Stimulated activated naive CD8-positive, alpha-beta T cell treated with anti-CD3 and anti-CD28 coated beads, Interleukin-15, amount 100 ng/mL, for 72 hours (primary cell): ENCODE results near the gene WDR6.

Experiments used
- ATAC-seq: fragments of 150-1000 bp; cut with Tn5 transposase; 2 replicates; pipeline ENCODE4 v1.10.0; 2021; ENCODE audit warnings: mild to moderate bottlenecking, moderate library complexity
- DNase-seq, 2 donors: peaks; one replicate each; pipeline ENCODE4 v3.0.0; 2021 to 2022
- H3K27ac Mint-ChIP-seq, 2 donors: one replicate each; pipeline ENCODE4 v1.8.0; 2022; ENCODE audit warnings: mild to moderate bottlenecking in 2 of 2, mixed read lengths in 2 of 2, moderate library complexity in 2 of 2
- H3K27me3 Mint-ChIP-seq: one replicate; pipeline ENCODE4 v1.8.0; 2022; ENCODE audit warnings: mixed read lengths
- H3K4me1 Mint-ChIP-seq: one replicate; pipeline ENCODE4 v1.8.0; 2022; ENCODE audit warnings: mild to moderate bottlenecking, mixed read lengths
- H3K4me3 Mint-ChIP-seq, 2 donors: one replicate each; pipeline ENCODE4 v1.8.0; 2022; ENCODE audit warnings: mild to moderate bottlenecking in 2 of 2, mixed read lengths in 2 of 2, moderate library complexity in 1 of 2
- H3K9me3 Mint-ChIP-seq, 2 donors: one replicate each; pipeline ENCODE4 v1.8.0; 2022; ENCODE audit warnings: mixed read lengths in 2 of 2

The WDR6 gene

GRCh38 chr3:49007068-49007770 is at the start of gene WDR6:
Gene WDR6 (plus strand): TSS chr3:49007391. CDS start chr3:49007432, 41 bp downstream.
- H3K4me3 Mint-ChIP-seq = peak within 1 kb of the TSS; percentile 94 to 99
- H3K9me3 Mint-ChIP-seq = no peaks in the 10 kb centered on the region
- peak; percentile 93 for ATAC-seq
- peak within 1 kb of the TSS; percentile 99 to 100 for H3K27ac Mint-ChIP-seq
- peaks cover 37% of the 10 kb centered on the region for H3K4me1 Mint-ChIP-seq
- no peaks in the 10 kb centered on the region for H3K27me3 Mint-ChIP-seq
- DNase-seq = peak; percentile 98 to 99

DNA sequence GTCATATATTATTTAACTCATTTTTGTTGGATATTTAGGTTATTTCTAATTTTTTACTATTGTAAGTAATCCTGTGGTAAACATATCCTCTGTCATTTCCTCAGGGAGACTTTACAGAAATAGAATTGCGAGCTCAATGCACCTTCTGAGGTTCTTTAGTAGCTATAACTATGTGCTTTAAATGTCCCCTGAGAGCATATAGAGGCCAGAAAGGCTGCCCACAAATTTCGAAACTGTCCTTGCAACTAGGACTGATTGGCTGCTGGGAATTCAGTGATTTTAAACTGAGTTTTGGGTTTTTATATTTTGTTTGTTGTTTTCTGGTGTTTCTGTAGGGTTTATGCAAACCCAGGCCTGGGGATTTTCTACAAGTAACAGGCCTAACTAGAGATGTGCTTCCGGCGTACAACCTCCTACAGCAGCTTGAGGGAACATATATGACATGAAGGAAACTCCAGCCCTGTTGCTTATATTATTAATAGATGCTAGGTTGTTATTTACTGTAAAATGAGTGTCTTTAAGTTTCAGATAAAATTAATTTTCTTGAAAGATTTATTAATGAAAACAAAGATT is 46.3 kb upstream of the WDR6 start:
- DNase-seq = no peak
- no peak overlapping the region for H3K27ac Mint-ChIP-seq
- H3K9me3 Mint-ChIP-seq = no peaks in the 10 kb centered on the region
- peaks cover under 1% of the 10 kb centered on the region for H3K4me1 Mint-ChIP-seq
- no peak overlapping the region for H3K4me3 Mint-ChIP-seq
- no peak for ATAC-seq
- no peaks in the 10 kb centered on the region for H3K27me3 Mint-ChIP-seq

- Mint-ChIP-seq H3K4me3 (no peak overlapping the region), H3K4me1 (peaks cover 12% of the 10 kb centered on the region), H3K27me3 (no peaks in the 10 kb centered on the region), H3K9me3 (no peaks in the 10 kb centered on the region), H3K27ac (no peak overlapping the region)
- no peak for ATAC-seq
- no peak for DNase-seq
Measured at GRCh38 chr3:48962340-48962739, 44.9 kb upstream of the WDR6 start.

GRCh38 chr3:48962939-48963338 is 44.3 kb upstream of the WDR6 start:
- peak overlapping the region in 1 of 2 donors; percentile 89 for H3K27ac Mint-ChIP-seq
- ATAC-seq (no peak), DNase-seq (no peak)
- H3K4me1 Mint-ChIP-seq = peaks cover 12% of the 10 kb centered on the region
- H3K9me3 Mint-ChIP-seq = no peaks in the 10 kb centered on the region
- no peak overlapping the region for H3K4me3 Mint-ChIP-seq
- no peaks in the 10 kb centered on the region for H3K27me3 Mint-ChIP-seq

GRCh38 chr3:48963591-48963990 is 43.6 kb upstream of the WDR6 start:
- no peak overlapping the region for H3K27ac Mint-ChIP-seq
- DNase-seq = no peak
- H3K4me1 Mint-ChIP-seq = peaks cover 12% of the 10 kb centered on the region
- no peak for ATAC-seq
- H3K9me3 Mint-ChIP-seq = no peaks in the 10 kb centered on the region
- no peak overlapping the region for H3K4me3 Mint-ChIP-seq
- no peaks in the 10 kb centered on the region for H3K27me3 Mint-ChIP-seq

DNA sequence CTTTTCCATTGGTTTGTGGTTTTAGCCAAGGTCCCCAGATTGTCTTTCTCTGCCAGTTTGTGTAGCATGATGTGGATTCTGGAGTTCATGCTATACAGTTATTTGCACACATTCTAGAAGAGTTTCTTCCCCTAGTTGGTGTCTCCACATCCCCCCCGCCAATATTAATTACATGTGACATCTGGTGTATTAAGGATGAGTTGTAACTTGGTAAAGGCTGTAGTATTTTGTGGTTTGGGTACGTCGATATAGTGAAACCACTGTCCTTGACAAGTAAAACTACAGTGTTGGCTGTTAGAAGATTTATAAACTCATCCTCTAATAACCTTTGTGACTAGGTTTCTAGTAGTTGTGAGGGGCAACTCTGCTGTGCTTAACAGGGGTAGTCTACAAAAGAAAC is 40.8 kb upstream of the WDR6 start:
- Mint-ChIP-seq H3K4me1 (peaks cover 12% of the 10 kb centered on the region), H3K9me3 (no peaks in the 10 kb centered on the region), H3K27me3 (no peaks in the 10 kb centered on the region), H3K4me3 (no peak overlapping the region), H3K27ac (peak overlapping the region in 1 of 2 donors; percentile 9)
- ATAC-seq (no peak), DNase-seq (no peak)

- Mint-ChIP-seq H3K4me1 (peaks cover 12% of the 10 kb centered on the region), H3K4me3 (no peak overlapping the region), H3K27ac (peak overlapping the region in 1 of 2 donors; percentile 3), H3K27me3 (no peaks in the 10 kb centered on the region), H3K9me3 (no peaks in the 10 kb centered on the region)
- DNase-seq = no peak
- no peak for ATAC-seq
Measured at GRCh38 chr3:48966876-48967361, 40.3 kb upstream of the WDR6 start.

- H3K4me1 Mint-ChIP-seq = peaks cover 12% of the 10 kb centered on the region
- ATAC-seq (no peak), DNase-seq (no peak)
- H3K27ac Mint-ChIP-seq = no peak overlapping the region
- H3K4me3 Mint-ChIP-seq = no peak overlapping the region
- no peaks in the 10 kb centered on the region for H3K27me3 Mint-ChIP-seq
- H3K9me3 Mint-ChIP-seq = no peaks in the 10 kb centered on the region
Measured at GRCh38 chr3:48970586-48970985, 36.6 kb upstream of the WDR6 start.

GRCh38 chr3:48974076-48974864 is 32.9 kb upstream of the WDR6 start:
- H3K27me3 Mint-ChIP-seq = no peaks in the 10 kb centered on the region
- H3K27ac Mint-ChIP-seq = peak overlapping the region; percentile 43 to 63
- H3K4me3 Mint-ChIP-seq = no peak overlapping the region
- no peaks in the 10 kb centered on the region for H3K4me1 Mint-ChIP-seq
- no peaks in the 10 kb centered on the region for H3K9me3 Mint-ChIP-seq
- no peak for DNase-seq
- ATAC-seq = no peak

DNA sequence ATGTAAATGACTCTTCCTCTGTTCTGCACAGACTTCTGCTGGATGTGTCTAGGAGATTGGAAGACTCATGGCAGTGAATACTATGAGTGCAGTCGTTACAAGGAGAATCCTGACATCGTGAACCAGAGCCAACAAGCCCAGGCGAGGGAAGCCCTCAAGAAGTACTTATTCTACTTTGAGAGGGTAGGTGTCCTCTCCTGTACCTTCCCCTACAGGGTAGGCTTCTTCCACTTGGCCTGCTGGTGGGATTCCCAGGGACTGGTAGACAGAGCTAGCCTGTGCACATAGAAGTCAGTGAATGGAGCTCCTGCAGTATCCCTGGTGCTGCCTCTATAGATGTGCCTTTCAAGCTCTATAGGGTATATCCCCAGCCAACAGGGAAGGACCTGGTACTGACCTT is 27.7 kb upstream of the WDR6 start:
- DNase-seq = no peak
- no peak overlapping the region for H3K27ac Mint-ChIP-seq

GRCh38 chr3:48980295-48980694 is 26.9 kb upstream of the WDR6 start:
- Mint-ChIP-seq H3K4me1 (no peaks in the 10 kb centered on the region), H3K27ac (no peak overlapping the region), H3K4me3 (no peak overlapping the region), H3K27me3 (no peaks in the 10 kb centered on the region), H3K9me3 (no peaks in the 10 kb centered on the region)
- DNase-seq (no peak), ATAC-seq (no peak)

More for the DNA sequence above, 27.7 kb upstream of the WDR6 start:
- Mint-ChIP-seq H3K4me3 (no peak overlapping the region), H3K4me1 (no peaks in the 10 kb centered on the region), H3K9me3 (no peaks in the 10 kb centered on the region), H3K27me3 (no peaks in the 10 kb centered on the region)
- no peak for ATAC-seq

DNA sequence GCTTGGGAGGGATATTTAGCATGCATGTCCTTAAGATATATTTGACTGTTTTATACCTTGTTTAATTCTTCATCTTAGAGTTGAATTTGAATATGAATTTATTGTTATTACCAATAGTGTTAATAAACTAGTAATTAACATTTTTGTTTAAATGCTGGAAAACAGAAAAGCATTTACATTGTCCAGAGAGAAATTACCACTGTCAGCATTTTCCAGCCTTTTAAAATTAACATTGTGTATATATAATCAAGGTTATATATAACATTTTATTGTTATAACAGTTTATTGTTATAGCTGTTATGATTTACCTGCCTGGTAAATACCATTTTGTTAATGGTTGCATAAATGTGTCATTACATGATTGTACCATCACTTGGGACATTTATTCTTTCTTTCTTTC is 25.2 kb upstream of the WDR6 start:
- Mint-ChIP-seq H3K27me3 (no peaks in the 10 kb centered on the region), H3K4me3 (no peak overlapping the region), H3K9me3 (no peaks in the 10 kb centered on the region), H3K27ac (peak overlapping the region in 1 of 2 donors; percentile 60), H3K4me1 (peaks cover 15% of the 10 kb centered on the region)
- no peak for ATAC-seq
- no peak for DNase-seq

DNA sequence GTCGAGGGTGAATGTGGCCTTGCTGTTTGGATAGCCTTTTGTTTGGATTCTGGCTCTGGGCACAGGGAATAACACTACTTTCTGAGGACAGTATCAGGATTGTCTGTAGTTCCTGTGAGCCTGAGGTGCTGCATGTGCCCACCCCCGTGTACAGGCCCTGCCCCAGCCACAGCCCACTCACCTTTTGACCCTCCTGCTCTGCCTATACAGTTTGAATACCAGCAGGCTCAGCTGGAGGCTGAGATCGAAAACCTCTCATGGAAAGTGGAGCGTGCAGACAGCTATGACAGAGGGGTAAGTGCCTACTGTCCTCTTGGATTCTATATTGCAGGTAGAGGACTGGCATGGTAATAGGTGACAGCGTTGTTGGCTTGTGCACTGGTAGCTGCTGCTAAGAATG is 24.5 kb upstream of the WDR6 start:
- DNase-seq (no peak), ATAC-seq (no peak)
- Mint-ChIP-seq H3K27me3 (no peaks in the 10 kb centered on the region), H3K4me3 (no peak overlapping the region), H3K4me1 (peaks cover 18% of the 10 kb centered on the region), H3K27ac (no peak overlapping the region), H3K9me3 (no peaks in the 10 kb centered on the region)

GRCh38 chr3:48983096-48983495 is 24.1 kb upstream of the WDR6 start:
- H3K9me3 Mint-ChIP-seq = no peaks in the 10 kb centered on the region
- DNase-seq (no peak), ATAC-seq (no peak)
- peaks cover 22% of the 10 kb centered on the region for H3K4me1 Mint-ChIP-seq
- H3K27ac Mint-ChIP-seq = no peak overlapping the region
- no peak overlapping the region for H3K4me3 Mint-ChIP-seq
- no peaks in the 10 kb centered on the region for H3K27me3 Mint-ChIP-seq

GRCh38 chr3:48984663-48985062 is 22.5 kb upstream of the WDR6 start:
- no peak overlapping the region for H3K4me3 Mint-ChIP-seq
- H3K27me3 Mint-ChIP-seq = no peaks in the 10 kb centered on the region

GRCh38 chr3:48985831-48986376 is 21.3 kb upstream of the WDR6 start:
- no peak for ATAC-seq

More at GRCh38 chr3:48984663-48985062, 22.5 kb upstream of the WDR6 start:
- Mint-ChIP-seq H3K4me1 (peaks cover 38% of the 10 kb centered on the region), H3K27ac (no peak overlapping the region), H3K9me3 (no peaks in the 10 kb centered on the region)
- DNase-seq = no peak
- no peak for ATAC-seq

More at GRCh38 chr3:48985831-48986376, 21.3 kb upstream of the WDR6 start:
- H3K27me3 Mint-ChIP-seq = no peaks in the 10 kb centered on the region
- peaks cover 39% of the 10 kb centered on the region for H3K4me1 Mint-ChIP-seq
- DNase-seq = no peak
- H3K9me3 Mint-ChIP-seq = no peaks in the 10 kb centered on the region
- no peak overlapping the region for H3K4me3 Mint-ChIP-seq
- peak overlapping the region in 1 of 2 donors; percentile 82 for H3K27ac Mint-ChIP-seq
